ENCODE results near the gene BANF2.

The BANF2 gene

GRCh38 chr20:17664025-17664633 is 35.6 kb upstream of the BANF2 start:
- DNase-seq = no peak

- DNase-seq = no peak
Measured at GRCh38 chr20:17665756-17666155, 34.0 kb upstream of the BANF2 start.

DNA sequence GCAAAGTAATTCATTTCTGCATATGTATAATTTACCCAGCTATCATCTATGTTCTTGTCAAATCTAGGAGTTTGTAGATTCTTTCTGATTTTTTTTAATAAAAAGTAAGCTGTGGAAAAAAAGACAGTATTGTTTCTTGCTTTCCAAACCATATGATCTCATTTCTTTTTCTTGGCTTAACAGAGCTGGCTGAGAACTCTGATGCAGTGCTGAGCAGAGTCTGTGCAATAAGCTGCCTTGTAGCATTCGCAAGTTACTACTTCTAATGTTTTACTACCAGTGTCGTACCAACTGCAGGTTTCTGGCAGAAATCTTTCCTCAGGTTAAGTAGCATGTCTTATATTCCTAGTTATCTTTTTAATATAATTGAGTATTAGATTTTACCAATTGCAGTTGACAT is 33.3 kb upstream of the BANF2 start:
- DNase-seq = no peak

DNA sequence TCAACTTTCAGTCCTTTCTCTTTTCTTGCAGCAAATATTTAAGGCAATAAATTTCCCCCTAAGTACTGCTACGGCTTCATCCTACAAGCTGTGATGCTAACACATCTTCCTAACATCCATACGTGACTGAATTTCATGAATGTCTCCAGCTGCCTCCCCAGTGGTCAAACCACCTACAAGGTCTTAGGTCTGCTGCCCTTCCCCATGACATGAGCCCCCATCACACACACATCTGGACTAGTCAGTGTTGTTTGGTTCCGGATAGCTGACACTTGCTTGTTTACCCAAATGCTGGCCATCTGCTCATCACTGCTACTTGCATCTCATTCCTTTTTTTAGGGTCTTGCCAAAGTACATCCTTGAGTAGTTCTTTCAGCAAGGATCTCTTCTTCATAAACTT is 32.3 kb upstream of the BANF2 start:
- no peak for DNase-seq

DNA sequence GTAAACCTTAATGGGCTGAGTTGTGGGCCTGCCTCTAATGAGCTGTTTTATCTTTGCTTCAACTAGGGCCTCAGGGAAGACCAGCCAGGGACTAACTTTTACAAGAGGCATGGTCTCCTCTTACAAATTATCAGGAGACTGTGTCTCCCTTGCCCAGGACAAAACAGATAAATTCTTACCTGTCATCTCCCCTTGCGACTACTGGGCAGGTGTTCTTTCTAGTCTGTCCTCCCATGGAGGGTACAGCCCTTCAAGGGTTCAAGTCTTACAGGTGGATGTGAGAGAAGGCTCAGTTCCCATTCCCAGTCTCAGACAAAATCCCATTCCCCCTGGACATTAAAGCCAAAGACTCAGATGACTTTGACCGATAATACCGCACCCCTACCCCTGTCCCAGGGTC is 31.3 kb upstream of the BANF2 start:
- no peak for DNase-seq

- DNase-seq = no peak
Measured at GRCh38 chr20:17669306-17669931, 30.3 kb upstream of the BANF2 start.

- DNase-seq = no peak
Measured at GRCh38 chr20:17671011-17671410, 28.8 kb upstream of the BANF2 start.

- DNase-seq = no peak
Measured at GRCh38 chr20:17671565-17671964, 28.2 kb upstream of the BANF2 start.

- DNase-seq = no peak
Measured at GRCh38 chr20:17673084-17673483, 26.7 kb upstream of the BANF2 start.

- DNase-seq = no peak
Measured at GRCh38 chr20:17674722-17675518, 24.8 kb upstream of the BANF2 start.

DNA sequence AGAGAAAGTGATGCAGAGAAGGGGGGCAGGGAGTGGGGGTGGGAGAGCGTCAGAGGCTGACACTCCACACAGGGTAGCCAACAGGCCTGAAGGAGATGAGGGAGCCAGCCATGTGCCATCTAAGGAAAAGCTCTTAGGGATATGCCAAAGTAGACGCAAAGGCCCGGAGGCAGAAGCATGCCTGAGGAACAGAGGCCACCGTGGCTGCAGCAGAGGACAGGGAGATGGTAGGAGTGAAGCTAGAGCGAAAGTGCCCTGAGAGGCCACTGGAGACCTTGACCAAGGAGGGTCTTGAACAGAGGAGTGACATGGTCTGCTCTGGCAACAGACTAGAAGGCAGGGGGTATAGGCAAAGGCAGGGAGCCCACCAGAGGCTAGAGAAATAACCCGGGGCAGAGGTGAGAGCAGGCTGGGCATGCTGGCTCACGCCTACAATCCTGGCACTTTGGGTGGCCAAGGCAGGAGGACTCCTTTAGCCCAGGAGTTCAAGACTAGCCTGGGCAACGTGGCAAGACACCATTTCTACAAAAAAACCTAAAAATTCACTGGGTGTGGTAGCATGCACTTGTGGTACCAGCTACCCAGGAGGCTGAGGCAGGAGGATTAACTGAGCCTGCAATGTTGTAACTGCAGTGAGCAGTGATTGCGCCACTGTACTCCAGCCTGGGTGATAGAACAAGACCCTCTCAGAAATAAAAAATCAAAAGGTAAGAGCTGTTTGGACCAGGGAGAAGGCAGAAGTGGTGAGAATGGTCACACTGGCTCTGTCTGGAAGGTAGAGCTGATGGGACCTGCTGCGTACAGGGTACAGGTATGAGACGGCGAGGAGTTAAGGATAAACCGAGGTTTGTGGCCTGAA is 24.0 kb upstream of the BANF2 start:
- no peak for DNase-seq

DNA sequence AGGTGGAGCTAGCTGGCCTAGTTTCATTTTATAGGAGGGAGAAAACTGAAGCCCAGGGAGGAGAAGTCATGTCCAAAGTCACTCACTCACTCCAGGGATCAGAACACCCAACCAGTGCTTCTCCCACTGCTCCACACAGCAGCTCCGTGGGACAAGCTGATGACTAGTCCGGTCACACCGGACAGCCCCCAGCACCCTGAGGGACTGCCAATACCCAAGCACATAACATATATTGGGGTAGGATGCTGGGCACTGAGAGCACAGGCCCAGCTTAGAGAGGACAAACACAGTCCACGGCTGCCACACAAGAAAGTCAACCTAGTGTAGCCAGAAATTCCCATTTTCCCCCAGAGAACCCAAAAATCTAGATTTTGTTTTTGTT is 23.4 kb upstream of the BANF2 start:
- DNase-seq = no peak

- no peak for DNase-seq
Measured at GRCh38 chr20:17676942-17677341, 22.8 kb upstream of the BANF2 start.

- no peak for DNase-seq
Measured at GRCh38 chr20:17678295-17678694, 21.5 kb upstream of the BANF2 start.

GRCh38 chr20:17678886-17679285 is 20.9 kb upstream of the BANF2 start:
- no peak for DNase-seq

GRCh38 chr20:17679941-17680835 is 19.6 kb upstream of the BANF2 start:
- no peak for DNase-seq

GRCh38 chr20:17680836-17681725 is 18.7 kb upstream of the BANF2 start:
- DNase-seq = peak; percentile 77

DNA sequence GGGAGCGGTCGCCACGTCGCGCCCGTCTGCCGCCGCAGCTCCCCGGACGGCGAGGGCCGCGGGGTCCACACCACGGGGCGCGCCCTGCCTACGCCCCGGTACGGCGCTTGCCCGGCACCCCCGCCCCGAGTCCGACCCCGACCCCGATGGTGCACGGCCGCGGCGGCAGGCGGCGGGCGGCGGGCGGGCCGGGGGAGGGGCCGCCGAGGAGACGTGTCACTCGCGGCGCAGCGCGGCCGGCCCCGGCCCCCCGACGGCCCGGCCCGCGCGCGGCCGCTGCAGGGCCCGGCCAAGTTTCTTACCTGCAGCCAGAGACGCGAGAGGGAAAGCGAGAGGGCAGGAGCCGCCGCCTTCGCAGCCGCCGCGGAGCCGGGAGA is 18.1 kb upstream of the BANF2 start:
- no peak for DNase-seq

GRCh38 chr20:17682103-17682888 is 17.5 kb upstream of the BANF2 start, which contains the start of gene RRBP1:
TSS of gene RRBP1 (minus strand) at chr20:17682242. CDS start at chr20:17660507, 21,735 bp downstream.
- peak; percentile 95 for DNase-seq

DNA sequence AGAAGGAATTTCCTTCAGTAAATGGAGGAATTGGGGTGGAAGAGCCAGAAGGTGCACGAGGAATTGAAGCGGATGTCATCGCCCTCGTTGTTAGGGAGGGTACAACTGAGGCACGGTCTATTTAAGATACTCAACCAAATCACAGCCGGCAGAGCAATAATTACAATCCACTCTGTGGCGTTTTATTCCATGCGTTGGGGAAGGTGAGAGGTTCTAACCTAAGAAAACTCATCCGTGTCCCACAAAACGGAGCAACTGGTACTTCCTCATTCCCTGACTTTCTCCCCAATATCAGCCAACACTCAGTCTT is 16.9 kb upstream of the BANF2 start:
- no peak for DNase-seq

All from right kidney (tissue), 1 donor.